ENCODE results near the gene RALGDS.

Gene RALGDS

GRCh38 chr9:133149130-133150015 is 28.3 kb upstream of the RALGDS start:
- peak; percentile 88 for DNase-seq

GRCh38 chr9:133148199-133149129 is 27.4 kb upstream of the RALGDS start:
- DNase-seq: peak; percentile 74

GRCh38 chr9:133147412-133148198 is 26.6 kb upstream of the RALGDS start:
- peak; percentile 88 for DNase-seq

GRCh38 chr9:133146746-133147411 is 25.8 kb upstream of the RALGDS start:
- no peak for DNase-seq

GRCh38 chr9:133144904-133145851 is 24.1 kb upstream of the RALGDS start:
- no peak for DNase-seq

GRCh38 chr9:133144142-133144903 is 23.3 kb upstream of the RALGDS start:
- DNase-seq: peak; percentile 95

GRCh38 chr9:133143639-133144141 is 22.6 kb upstream of the RALGDS start:
- no peak for DNase-seq

- DNase-seq: peak; percentile 58
Observed at GRCh38 chr9:133142684-133143622, 21.9 kb upstream of the RALGDS start.

- peak; percentile 70 for DNase-seq
Observed at GRCh38 chr9:133141833-133142595, 21.0 kb upstream of the RALGDS start.

- DNase-seq: no peak
Observed at GRCh38 chr9:133140606-133141005, 19.6 kb upstream of the RALGDS start.

GRCh38 chr9:133140174-133140505 is 19.1 kb upstream of the RALGDS start:
- no peak for DNase-seq

- DNase-seq: no peak
Observed at GRCh38 chr9:133139246-133140173, 18.5 kb upstream of the RALGDS start.

- peak; percentile 37 for DNase-seq
Observed at GRCh38 chr9:133137451-133138231, 16.6 kb upstream of the RALGDS start.

- peak; percentile 78 for DNase-seq
Observed at GRCh38 chr9:133135146-133135745, 14.2 kb upstream of the RALGDS start.

GRCh38 chr9:133134388-133135145 is 13.5 kb upstream of the RALGDS start:
- DNase-seq: peak; percentile 36
